Spleen (tissue), 11 donors: ENCODE data around the gene BANK1. TPM values are rescaled to one million over a fixed set of nuclear protein-coding genes. Genes with fewer than 3 reads are reported as not detected.

Experiments used
- DNase-seq: peaks from one replicate; pipeline ENCODE4 v3.0.0-alpha.2; 2020
- H3K27ac ChIP-seq, 8 donors: fragments of 200-600 bp; sonication (generic) in 7 of 8; 1 replicate in 4 of 8; 2 replicates in 4 of 8; pipeline versions ENCODE4 v1.5.0 to v1.8.0; 2016 to 2021; ENCODE audit warnings: inconsistent platforms in 4 of 8, mild to moderate bottlenecking in 4 of 8, moderate library complexity in 1 of 8
- H3K27me3 ChIP-seq, 7 donors: fragments of 200-600 bp; sonication (generic) in 6 of 7; replicated peaks in 1 of 7; 1 replicate in 4 of 7; 2 replicates in 3 of 7; pipeline versions ENCODE4 v1.5.0 to v1.8.0; 2016 to 2021; ENCODE audit warnings: inconsistent platforms in 3 of 7, mild to moderate bottlenecking in 1 of 7
- H3K36me3 ChIP-seq, 6 donors: fragments of 200-600 bp; sonication (generic) in 5 of 6; 1 replicate in 4 of 6; 2 replicates in 2 of 6; pipeline versions ENCODE4 v1.5.0 to v1.8.0; 2016 to 2021; ENCODE audit warnings: inconsistent platforms in 2 of 6
- H3K4me1 ChIP-seq, 6 donors: fragments of 200-600 bp; sonication (generic) in 5 of 6; 1 replicate in 3 of 6; 2 replicates in 3 of 6; pipeline versions ENCODE4 v1.5.0 to v1.8.0; 2016 to 2021; ENCODE audit warnings: inconsistent platforms in 3 of 6
- H3K4me3 ChIP-seq, 8 donors: fragments of 200-600 bp; sonication (generic) in 7 of 8; 1 replicate in 4 of 8; 2 replicates in 4 of 8; pipeline versions ENCODE4 v1.5.0 to v1.8.0; 2016 to 2021; ENCODE audit warnings: inconsistent platforms in 4 of 8, mild to moderate bottlenecking in 4 of 8, moderate library complexity in 2 of 8
- H3K9me3 ChIP-seq, 8 donors: fragments of 200-600 bp; sonication (generic) in 7 of 8; 1 replicate in 4 of 8; 2 replicates in 4 of 8; pipeline versions ENCODE4 v1.5.0 to v1.8.0; 2016 to 2021; ENCODE audit warnings: inconsistent platforms in 4 of 8
- CTCF ChIP-seq, 11 experiments: fragments of 200-600 bp in 7 of 11; fragments of 450-650 bp in 4 of 11; sonication (generic) in 4 of 11; IDR thresholded peaks in 8 of 11; conservative IDR thresholded peaks in 3 of 11; 1 replicate in 7 of 11; 2 replicates in 4 of 11; pipeline versions ENCODE4 v1.4.0 to v1.8.0; 2016 to 2021; ENCODE audit warnings: antibody characterized with exemption in 11 of 11, inconsistent platforms in 4 of 11, mild to moderate bottlenecking in 1 of 11
- POLR2A ChIP-seq, 3 donors: fragments of 450-650 bp; IDR thresholded peaks; one replicate each; pipeline ENCODE4 v1.5.1; 2017; ENCODE audit warnings: antibody characterized with exemption in 3 of 3, mild to moderate bottlenecking in 1 of 3
- POLR2AphosphoS5 ChIP-seq, 3 donors: sonication (generic); formaldehyde crosslinking; IDR thresholded peaks; one replicate each; pipeline ENCODE4 v1.5.1; 2017; ENCODE audit warnings: antibody characterized with exemption in 3 of 3
- WGBS, 5 donors: extraction: QIAGEN DNeasy Blood & Tissue Kit in 3 of 5; methylation state at CpG; one replicate each; pipeline versions ENCODE4 v1.1.5 to v1.1.7; 2013 to 2018; 5-methylcytosine and 5-hydroxymethylcytosine counted together
- intact Hi-C: fragments of 100-400 bp; cut with DNase I; formaldehyde crosslinking; loops from one replicate; pipeline ENCODE4 v1.15.0; 2023; ENCODE audit warnings: low total_unique reads
- polyA plus RNA-seq, 3 donors: library from polyadenylated mRNA; stranded (reverse); fragments of 200-250 nt; gene quantifications; one replicate each; pipeline ENCODE4 v1.2.1, GENCODE V29; 2013
- total RNA-seq, 7 donors: library from RNA; depleted of rRNA in 3 of 7; stranded (reverse); fragments of >200 nt in 3 of 7; fragmentation: NEBNext Ultra II Directional in 4 of 7; extraction: Animal tissue kit (Norgen Biotek cat#: 25700) in 4 of 7; gene quantifications; one replicate each; pipeline versions ENCODE4 v1.1.0 to v1.2.1, GENCODE V29; 2016 to 2021
- donor health status: healthy with polysubstance abuse.
- donor health status: DM: no; HTN: no; CAD: no; lungs with moderate emphysema.
- donor health status: DM: no; HTN: no; CAD: no.
- donor health status: Bipolar disorder and iron deficiency.
- donor health status: healthy.
- donor health status: DM: no; HTN: no; CAD: no.
- donor health status: DM: yes; HTN: yes; CAD: no.

BANK1 gene
- total and polyA plus RNA-seq, 10 donors = 105 to 208 (median 139) TPM

GRCh38 chr4:101761405-101761804, 29.1 kb upstream of the BANK1 start:
- 18 to 61% (median 30%) methylated on average over 1 of the region's 1 CpG for WGBS, 5 donors
- no peak overlapping the region for H3K4me3 ChIP-seq
- intact Hi-C loops = no loop called here
- no peaks in the 10 kb centered on the region for H3K4me1 ChIP-seq
- H3K9me3 ChIP-seq = peaks cover 0 to 9% (median under 1%) of the 10 kb centered on the region in 8 donors
- TF ChIP-seq POLR2AphosphoS5 (IDR thresholded peaks at IDR 0.05) (no peak), POLR2A (IDR thresholded peaks at IDR 0.05) (no peak), CTCF (IDR thresholded peaks at IDR 0.05 in 8 of 11, conservative IDR thresholded peaks at IDR 0.05 in 3 of 11) (no peak)
- H3K27ac ChIP-seq = no peak overlapping the region
- no peaks in the 10 kb centered on the region for H3K36me3 ChIP-seq
- DNase-seq = no peak
- no peaks in the 10 kb centered on the region for H3K27me3 ChIP-seq

GRCh38 chr4:101762025-101762424, 28.5 kb upstream of the BANK1 start:
- intact Hi-C loops = no loop called here
- Histone ChIP-seq H3K36me3 (no peaks in the 10 kb centered on the region), H3K9me3 (peaks cover 0 to 16% (median 5%) of the 10 kb centered on the region in 8 donors), H3K27ac (no peak overlapping the region), H3K4me1 (no peaks in the 10 kb centered on the region), H3K27me3 (no peaks in the 10 kb centered on the region), H3K4me3 (no peak overlapping the region)
- WGBS, 5 donors = 52 to 77% (median 59%) methylated on average over 2 of the region's 2 CpGs
- no peak for TF ChIP-seq POLR2A (IDR thresholded peaks at IDR 0.05)
- TF ChIP-seq POLR2AphosphoS5 (IDR thresholded peaks at IDR 0.05) = no peak
- TF ChIP-seq CTCF (IDR thresholded peaks at IDR 0.05 in 8 of 11, conservative IDR thresholded peaks at IDR 0.05 in 3 of 11) = no peak
- no peak for DNase-seq

GRCh38 chr4:101762534-101762933, 28.0 kb upstream of the BANK1 start:
- DNase-seq = no peak
- Histone ChIP-seq H3K4me3 (no peak overlapping the region), H3K4me1 (no peaks in the 10 kb centered on the region), H3K27me3 (no peaks in the 10 kb centered on the region), H3K9me3 (peaks cover 0 to 21% (median 11%) of the 10 kb centered on the region in 8 donors), H3K27ac (no peak overlapping the region), H3K36me3 (no peaks in the 10 kb centered on the region)
- 64 to 88% (median 74%) methylated on average over 2 of the region's 2 CpGs for WGBS, 5 donors
- TF ChIP-seq POLR2AphosphoS5 (IDR thresholded peaks at IDR 0.05) = no peak
- TF ChIP-seq POLR2A (IDR thresholded peaks at IDR 0.05) = no peak
- no peak for TF ChIP-seq CTCF (IDR thresholded peaks at IDR 0.05 in 8 of 11, conservative IDR thresholded peaks at IDR 0.05 in 3 of 11)
- intact Hi-C loops = no loop called here

GRCh38 chr4:101763576-101763975, 27.0 kb upstream of the BANK1 start:
- no peaks in the 10 kb centered on the region for H3K27me3 ChIP-seq
- 86 to 94% (median 87%) methylated on average over 1 of the region's 1 CpG for WGBS, 5 donors
- no peaks in the 10 kb centered on the region for H3K4me1 ChIP-seq
- DNase-seq = no peak
- no peak for TF ChIP-seq POLR2AphosphoS5 (IDR thresholded peaks at IDR 0.05)
- no peak for TF ChIP-seq CTCF (IDR thresholded peaks at IDR 0.05 in 8 of 11, conservative IDR thresholded peaks at IDR 0.05 in 3 of 11)
- no peak for TF ChIP-seq POLR2A (IDR thresholded peaks at IDR 0.05)
- H3K36me3 ChIP-seq = no peaks in the 10 kb centered on the region
- H3K4me3 ChIP-seq = no peak overlapping the region
- intact Hi-C loops = no loop called here
- peaks cover 0 to 30% (median 18%) of the 10 kb centered on the region in 8 donors for H3K9me3 ChIP-seq
- no peak overlapping the region for H3K27ac ChIP-seq
